CMK (cell line): Measurements from ENCODE around the gene PLXNA2.

ENCODE experiments used
- DNase-seq: peaks from one replicate; pipeline ENCODE4 v3.0.0-alpha.2; 2010; ENCODE audit warnings: low read depth

The PLXNA2 gene

GRCh38 chr1:207998691-207999090 is 245.5 kb downstream of the PLXNA2 start:
- DNase-seq: no peak

DNA sequence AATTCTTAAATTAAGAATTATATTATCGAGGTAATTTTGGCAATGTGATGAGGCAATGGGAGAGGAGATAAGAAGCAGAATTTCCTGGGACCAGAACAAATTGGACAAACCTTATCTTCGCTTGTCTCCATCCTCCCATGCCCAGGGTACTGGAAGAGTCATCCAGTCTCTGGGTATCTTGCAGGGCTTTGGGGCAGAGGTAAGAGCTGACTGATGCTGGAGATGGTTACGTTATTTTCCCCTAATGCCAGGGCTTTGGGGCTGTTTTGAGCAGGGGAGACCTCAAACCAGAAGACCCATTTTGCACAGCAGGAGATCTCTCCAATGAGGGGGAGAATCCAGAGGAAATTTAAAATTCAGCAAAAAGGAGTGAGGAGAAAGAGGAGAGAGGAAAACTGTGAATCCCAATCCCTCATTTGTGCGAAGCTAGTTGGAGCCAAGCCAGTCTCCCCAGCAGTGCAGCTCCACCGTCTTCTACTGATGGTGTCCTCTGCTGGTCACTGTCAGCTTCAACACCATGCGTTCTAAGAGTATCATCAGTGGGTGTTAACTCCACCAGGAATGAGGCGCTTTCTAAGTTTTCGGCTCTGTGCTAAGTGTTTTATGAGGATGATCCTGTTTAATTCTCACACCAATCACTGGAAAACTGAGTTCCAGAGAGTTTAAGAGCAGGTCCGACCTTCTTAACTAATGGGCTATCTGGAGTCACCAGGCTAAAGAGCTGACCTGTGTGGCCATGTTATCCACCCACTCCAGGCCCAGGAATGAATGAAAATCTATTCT is 246.5 kb downstream of the PLXNA2 start:
- DNase-seq: peak; percentile 34

GRCh38 chr1:207996636-207997035 is 247.5 kb downstream of the PLXNA2 start:
- no peak for DNase-seq

GRCh38 chr1:207995576-207995975 is 248.6 kb downstream of the PLXNA2 start:
- DNase-seq: no peak

GRCh38 chr1:207993477-207994445 is 250.4 kb downstream of the PLXNA2 start:
- DNase-seq: no peak

- DNase-seq: no peak
Observed at GRCh38 chr1:207992677-207993236, 251.4 kb downstream of the PLXNA2 start.

DNA sequence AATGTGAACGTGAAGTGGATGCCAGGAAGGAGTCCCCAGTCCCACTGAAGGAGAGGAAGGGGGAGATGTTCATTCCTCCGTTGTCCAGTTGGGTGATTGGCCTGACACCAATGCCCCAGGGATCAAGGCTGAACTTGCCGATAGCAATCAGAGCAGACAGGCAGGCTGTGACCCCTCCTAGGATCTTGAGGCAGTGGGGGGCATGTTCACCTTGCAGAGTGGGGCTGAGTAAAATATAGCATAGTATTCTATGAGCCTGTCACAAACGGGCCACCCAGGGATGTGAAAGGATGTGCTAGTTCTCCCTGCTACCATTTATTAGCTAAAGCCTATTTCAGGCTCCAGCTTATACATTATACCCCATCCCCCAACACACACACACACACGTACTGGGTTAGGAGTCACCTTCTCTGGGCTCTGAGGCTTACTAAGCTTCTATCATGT is 252.6 kb downstream of the PLXNA2 start:
- no peak for DNase-seq

GRCh38 chr1:207990876-207991582 is 253.2 kb downstream of the PLXNA2 start:
- no peak for DNase-seq

GRCh38 chr1:207990455-207990854 is 253.7 kb downstream of the PLXNA2 start:
- DNase-seq: no peak

GRCh38 chr1:207988326-207989165 is 255.6 kb downstream of the PLXNA2 start:
- DNase-seq: no peak

GRCh38 chr1:207987164-207987563 is 257.0 kb downstream of the PLXNA2 start:
- DNase-seq: no peak

DNA sequence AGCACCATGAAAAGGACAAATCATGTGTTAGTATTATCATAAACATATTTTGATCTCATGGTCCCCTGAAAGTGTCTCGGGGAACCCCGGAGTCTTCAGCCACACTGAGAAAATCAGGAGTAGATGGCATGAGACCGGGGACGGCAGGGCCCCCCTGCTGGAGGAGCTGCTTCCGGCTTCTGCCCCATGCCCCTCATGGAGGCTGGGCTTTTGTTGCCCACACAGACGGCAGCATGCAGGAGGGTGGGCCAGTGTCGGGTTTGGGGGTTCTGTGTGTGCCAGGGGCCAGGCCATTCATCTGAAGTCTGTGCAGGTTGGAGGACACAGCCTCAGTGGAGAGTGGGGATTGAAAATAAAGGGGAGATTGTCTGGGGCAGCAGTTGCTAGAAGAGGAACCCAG is 258.2 kb downstream of the PLXNA2 start:
- no peak for DNase-seq

- DNase-seq: no peak
Observed at GRCh38 chr1:207984831-207985572, 259.2 kb downstream of the PLXNA2 start.

- no peak for DNase-seq
Observed at GRCh38 chr1:207983044-207983635, 261.0 kb downstream of the PLXNA2 start.

- DNase-seq: no peak
Observed at GRCh38 chr1:207981976-207982375, 262.2 kb downstream of the PLXNA2 start.

- no peak for DNase-seq
Observed at GRCh38 chr1:207978441-207978840, 265.7 kb downstream of the PLXNA2 start.

DNA sequence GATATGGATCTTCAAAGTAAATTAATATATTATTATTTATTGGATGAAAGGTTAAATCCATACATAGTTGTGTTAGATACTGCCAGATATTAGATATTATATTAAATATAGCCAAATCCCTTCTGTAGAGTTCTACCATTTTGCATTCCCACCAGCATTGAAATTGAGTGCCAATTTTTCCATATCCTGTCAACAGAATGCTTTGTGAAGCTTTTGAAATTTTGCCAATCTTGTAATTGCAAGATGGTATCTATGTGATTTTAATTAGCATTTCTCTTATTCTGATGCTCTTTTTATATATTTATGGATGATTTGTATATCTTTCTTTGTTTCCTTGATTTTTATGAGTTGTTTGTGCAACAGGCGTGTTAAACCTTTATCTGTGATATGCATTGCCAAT is 266.3 kb downstream of the PLXNA2 start:
- DNase-seq: no peak

GRCh38 chr1:207973898-207974568 is 270.2 kb downstream of the PLXNA2 start:
- DNase-seq: no peak

- no peak for DNase-seq
Observed at GRCh38 chr1:207972337-207972736, 271.8 kb downstream of the PLXNA2 start.
